Esophagus muscularis mucosa (tissue), 4 donors: Measurements from ENCODE around the gene USP17L15.
"Not testable (repeated sequence)": the region's sequence is repeated elsewhere in the genome, so short reads cannot be mapped to it uniquely, and the experiment has no call there.

Experiments used
- CTCF ChIP-seq, 3 experiments: fragments of 200-600 bp in 2 of 3; fragments of 450-650 bp in 1 of 3; sonication (generic) in 2 of 3; IDR thresholded peaks; one replicate each; pipeline ENCODE4 v1.5.1; 2017 to 2019; ENCODE audit warnings: antibody characterized with exemption in 3 of 3, mild to moderate bottlenecking in 2 of 3, moderate library complexity in 1 of 3
- EP300 ChIP-seq: sonication (generic); formaldehyde crosslinking; IDR thresholded peaks from one replicate; pipeline ENCODE4 v1.6.1; 2017; ENCODE audit warnings: antibody characterized with exemption
- POLR2A ChIP-seq: fragments of 450-650 bp; IDR thresholded peaks from one replicate; pipeline ENCODE4 v1.6.1; 2017; ENCODE audit warnings: antibody characterized with exemption, moderate library complexity, mild to moderate bottlenecking, low read depth
- POLR2AphosphoS5 ChIP-seq, 2 donors: sonication (generic); formaldehyde crosslinking; IDR thresholded peaks; one replicate each; pipeline ENCODE4 v1.6.1; 2017; ENCODE audit warnings: antibody characterized with exemption in 2 of 2

GRCh38 chr4:9267319-9267718 is 33.1 kb downstream of the USP17L15 start, which contains the start of gene USP17L22:
- not testable (repeated sequence) for TF ChIP-seq CTCF (IDR thresholded peaks at IDR 0.05); POLR2A; POLR2AphosphoS5 (IDR thresholded peaks at IDR 0.05); EP300
